Measurements from ENCODE around the gene MAP3K14.

Gene MAP3K14

GRCh38 chr17:45221081-45222013 lies 95.5 kb downstream of the MAP3K14 start, which contains the start of gene FMNL1:
TSS of gene FMNL1 (plus strand) at chr17:45221885. CDS start at chr17:45222125, 240 bp downstream.
- peak; percentile 70 for DNase-seq

GRCh38 chr17:45220079-45220478 lies 96.7 kb downstream of the MAP3K14 start:
- DNase-seq, result no peak

GRCh38 chr17:45218895-45219661 lies 97.7 kb downstream of the MAP3K14 start:
- peak; percentile 87 for DNase-seq
